ENCODE measurements around the gene MIOS.
"Not testable (repeated sequence)": the region's sequence is repeated elsewhere in the genome, so short reads cannot be mapped to it uniquely, and the experiment has no call there.

MIOS gene

DNA sequence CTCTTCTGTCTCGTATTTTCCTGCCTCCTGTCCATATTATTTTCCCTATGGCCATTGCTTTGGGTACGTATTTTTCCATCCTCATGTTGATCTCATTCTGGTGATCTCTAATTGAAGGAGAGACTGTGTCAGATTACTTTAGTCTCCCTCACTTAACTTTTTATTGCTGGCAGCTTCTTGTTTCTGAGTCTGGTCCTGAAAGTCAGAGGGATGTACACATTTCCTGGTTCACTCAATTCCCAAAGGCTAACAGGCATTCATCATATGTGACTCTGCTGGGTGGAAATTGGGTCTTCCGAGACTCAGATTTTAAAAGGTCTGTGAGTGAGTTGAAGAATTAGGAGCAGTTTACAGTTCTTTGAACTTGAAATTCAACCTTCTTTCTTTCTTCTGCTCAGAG, 84.8 kb downstream of the MIOS start:
- no peak for DNase-seq

DNA sequence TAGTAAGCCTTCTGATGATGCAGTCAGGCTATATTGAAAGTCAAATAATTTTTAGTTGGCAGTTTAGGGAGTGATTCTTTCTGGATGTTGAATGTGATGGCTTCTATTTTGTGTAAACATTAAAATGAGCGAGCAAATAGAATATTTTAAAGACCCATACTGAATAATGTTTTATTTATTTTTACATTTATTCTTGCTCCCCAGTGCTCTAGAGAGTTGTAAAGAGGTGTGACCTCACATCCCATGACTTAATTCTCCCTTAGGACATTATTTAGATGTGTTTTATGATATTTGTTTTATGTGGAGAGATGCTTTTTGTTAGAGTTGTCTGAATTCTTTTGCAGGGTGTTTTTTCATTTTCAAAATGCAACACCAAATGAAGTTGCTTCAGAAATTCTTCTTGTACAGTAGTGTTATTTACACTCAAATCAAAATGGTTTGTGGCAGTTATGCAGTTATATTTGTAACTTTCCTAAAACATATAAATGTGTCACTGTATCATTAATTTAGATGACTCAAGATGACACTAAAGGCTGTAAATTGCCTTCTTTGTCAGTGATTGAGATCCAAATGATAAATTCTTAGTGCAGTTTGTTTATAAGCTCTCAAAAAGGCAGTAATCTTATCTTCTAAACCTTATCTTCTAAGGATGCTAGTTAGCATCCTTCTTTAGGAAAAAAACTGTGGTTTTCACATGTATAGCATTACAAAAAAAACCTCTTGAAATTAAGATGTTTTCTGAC, 86.3 kb downstream of the MIOS start:
- DNase-seq = no peak

DNA sequence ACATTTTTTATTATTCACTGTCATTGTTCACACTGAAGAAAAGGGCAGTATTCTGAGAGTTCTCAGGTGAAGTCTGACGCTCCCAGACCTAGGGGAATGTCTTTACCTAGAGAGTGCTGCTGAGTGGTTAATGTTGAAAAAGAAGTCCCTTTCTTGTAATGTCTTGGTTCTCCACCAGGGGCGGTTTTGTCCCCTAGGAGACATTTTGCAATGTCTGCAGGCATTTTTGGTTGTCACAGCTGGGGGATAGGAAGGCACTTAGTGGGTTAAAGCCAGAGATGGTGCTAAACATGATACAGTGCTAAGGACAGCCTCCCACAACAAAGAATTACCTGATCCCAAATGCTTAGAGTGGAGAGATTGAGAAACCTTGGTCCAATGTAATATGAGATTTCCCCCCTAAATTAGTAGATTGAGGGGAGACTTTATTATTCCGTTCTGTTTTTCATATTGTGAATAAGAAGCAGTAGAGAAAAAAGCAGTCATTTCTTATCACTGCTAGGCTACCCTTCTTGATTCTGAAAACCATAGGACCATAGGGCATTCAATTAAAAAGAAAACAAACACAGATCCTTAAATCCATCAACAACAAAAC, 87.0 kb downstream of the MIOS start:
- DNase-seq = no peak

DNA sequence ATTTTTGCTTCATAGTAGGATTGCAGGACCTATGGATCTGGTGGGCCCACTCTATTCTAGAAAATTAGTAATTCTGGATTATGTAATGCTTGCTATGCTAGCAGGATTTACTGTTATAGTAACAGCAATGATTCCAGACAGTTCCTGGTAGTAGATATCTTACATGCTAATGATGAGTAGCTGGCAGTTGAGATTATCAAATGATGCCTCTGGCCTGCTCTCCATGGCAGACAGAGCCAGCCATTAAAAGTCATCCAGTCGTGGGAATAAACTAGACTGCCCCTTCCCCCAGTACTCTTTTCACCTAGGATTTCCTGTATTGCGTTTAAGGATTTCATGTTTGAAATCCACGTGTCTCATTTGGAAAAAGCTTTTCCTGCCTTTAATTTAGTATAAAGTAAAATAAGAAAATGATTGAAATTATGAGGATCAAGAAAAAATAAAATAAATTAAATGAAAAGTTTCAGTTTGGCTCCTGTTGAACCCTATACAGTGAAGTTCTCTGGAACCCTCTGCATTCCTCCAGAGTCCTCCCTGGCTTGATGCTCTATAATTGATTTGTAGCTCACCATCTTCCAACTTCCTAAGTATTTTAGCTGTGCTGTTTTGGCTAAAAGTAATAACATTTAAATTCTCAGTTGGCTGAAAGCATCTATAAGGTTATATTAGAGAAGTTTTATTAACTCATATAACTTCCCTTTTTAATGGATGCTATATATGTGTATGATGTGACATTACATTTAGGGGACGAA, 88.5 kb downstream of the MIOS start:
- DNase-seq = no peak

DNA sequence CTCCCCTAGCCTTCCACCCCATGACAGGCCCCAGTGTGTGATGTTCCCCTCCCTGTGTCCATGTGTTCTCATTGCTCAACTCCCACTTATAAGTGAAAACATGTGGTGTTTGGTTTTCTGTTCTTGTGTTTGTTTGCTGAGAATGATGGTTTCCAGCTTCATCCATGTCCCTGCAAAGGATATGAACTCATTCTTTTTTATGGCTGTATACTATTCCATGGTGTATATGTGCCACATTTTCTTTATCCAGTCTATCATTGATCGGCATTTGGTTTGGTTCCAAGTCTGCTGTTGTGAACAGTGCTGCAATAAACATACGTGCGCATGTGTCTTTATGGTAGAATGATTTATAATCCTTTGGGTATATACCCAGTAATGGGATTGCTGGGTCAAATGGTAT, 89.8 kb downstream of the MIOS start:
- not testable (repeated sequence) for DNase-seq
